GM21717 (cell line): Measurements from ENCODE around the gene STAP2.
"Not testable (repeated sequence)": the region's sequence is repeated elsewhere in the genome, so short reads cannot be mapped to it uniquely, and the experiment has no call there.

Experiments
- ATAC-seq: cut with Tn5 transposase; IDR thresholded peaks from one replicate; pipeline ENCODE4 v1.9.1; 2021; ENCODE audit warnings: mild to moderate bottlenecking, moderate library complexity; ENCODE audit not compliant: unreplicated experiment

STAP2 gene

DNA sequence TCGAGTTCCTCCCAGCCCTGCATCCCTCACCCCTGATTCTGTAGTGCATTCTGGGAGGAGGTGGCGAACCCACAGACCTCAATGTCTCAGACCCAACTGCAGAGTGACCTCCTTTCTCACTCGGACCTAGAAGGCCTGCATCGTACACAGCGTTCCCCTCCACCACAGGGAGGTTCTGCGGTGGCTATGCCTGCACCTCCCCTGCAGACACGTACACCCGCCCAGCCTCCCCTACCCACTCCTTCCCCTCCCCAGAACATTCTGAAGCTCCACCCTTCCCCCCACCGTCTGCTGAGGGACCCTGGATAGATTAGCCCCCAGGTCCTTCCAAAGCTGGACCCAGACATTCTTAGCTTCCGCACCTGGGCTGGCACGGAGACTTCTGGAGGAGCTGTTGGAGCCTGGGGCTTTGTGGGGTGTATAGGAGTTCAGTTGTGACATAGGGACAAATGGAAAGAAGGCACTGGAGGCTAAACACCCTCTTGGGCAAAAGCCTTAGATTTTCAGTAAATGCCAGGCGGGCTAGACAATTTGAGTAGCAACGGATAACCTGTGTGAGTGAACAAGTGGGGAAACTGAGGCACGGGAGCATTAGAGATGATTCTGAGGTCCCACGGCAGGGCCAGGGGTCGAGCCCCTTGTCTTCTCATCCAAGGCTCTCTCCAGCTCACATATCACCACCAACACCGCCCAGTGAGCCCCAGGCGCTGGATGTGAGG, 34.6 kb downstream of the STAP2 start:
- no peak for ATAC-seq

DNA sequence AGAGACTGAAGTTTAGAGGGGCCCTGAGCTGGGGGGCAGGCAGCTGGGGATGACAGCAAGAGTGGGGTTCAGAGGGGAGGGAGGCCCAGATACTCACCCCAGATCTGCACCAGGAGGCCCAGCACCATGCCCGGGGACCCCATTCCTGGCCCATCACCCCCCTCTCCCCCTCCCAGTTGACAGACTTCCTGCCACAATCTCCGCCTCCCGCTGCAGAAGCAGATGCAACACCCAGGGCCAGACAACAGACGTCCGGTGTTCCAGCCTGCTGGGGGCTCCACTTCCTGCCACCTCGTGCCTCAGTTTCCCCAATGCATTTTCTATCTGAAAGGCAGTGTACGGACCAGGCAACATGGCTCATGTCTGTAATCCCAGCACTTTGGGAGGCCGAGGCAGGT, 36.4 kb downstream of the STAP2 start, which contains the start of gene TMIGD2:
TSS of gene TMIGD2 (minus strand) at position 147 of the 398 bp plus-strand sequence. CDS start at position 143, 4 bp downstream.
- no peak for ATAC-seq

DNA sequence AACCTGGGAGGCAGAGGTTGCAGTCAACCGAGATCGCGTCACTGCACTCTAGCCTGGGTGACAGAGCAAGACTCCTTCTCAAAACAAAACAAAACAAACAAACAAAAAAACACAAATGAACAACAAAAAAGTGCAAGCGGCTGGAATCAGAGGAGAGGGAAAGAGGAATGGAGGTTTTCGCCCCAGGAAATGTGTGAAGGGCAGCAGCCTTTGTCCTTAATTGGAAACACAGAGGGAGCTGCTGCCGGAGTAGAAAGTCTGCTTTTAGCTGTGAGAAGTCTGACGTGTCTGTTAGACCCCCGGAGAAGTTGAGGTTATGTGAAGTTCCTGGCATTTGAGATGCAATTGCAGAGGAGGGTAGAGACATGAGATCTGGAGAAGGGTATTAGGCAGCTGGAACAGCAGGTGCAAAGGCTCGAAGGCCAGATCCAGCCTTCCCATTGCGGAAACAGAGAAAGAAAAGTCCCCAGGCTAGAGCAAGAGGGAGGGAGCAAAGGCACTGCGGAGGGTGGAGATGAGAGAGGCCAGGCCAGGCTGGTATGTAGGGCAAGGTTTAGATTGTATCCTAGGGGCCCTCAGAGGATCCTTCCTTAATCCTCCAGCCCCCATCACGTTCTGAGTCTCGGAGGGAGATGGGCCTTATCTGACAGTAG, 36.9 kb downstream of the STAP2 start:
- no peak for ATAC-seq

DNA sequence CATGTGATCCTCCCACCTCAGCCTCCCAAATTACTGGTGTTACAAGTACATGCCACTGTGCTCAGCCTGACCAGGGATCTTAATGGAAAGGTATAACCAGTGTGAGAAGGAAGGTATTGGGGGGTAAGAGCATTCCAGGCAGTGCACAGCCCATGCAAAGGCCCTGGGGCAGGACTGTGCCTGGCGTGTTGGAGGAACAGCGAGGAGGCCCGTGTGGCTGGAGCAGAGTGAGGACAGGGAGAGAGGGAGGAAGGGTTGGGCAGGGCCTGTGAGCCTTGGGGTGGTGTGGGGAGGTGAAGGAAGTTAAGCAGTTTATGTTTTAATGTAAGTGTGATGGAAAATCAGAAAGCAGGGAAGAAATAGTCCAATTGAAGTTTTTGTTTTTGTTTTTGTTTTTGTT, 38.0 kb downstream of the STAP2 start:
- ATAC-seq: no peak

DNA sequence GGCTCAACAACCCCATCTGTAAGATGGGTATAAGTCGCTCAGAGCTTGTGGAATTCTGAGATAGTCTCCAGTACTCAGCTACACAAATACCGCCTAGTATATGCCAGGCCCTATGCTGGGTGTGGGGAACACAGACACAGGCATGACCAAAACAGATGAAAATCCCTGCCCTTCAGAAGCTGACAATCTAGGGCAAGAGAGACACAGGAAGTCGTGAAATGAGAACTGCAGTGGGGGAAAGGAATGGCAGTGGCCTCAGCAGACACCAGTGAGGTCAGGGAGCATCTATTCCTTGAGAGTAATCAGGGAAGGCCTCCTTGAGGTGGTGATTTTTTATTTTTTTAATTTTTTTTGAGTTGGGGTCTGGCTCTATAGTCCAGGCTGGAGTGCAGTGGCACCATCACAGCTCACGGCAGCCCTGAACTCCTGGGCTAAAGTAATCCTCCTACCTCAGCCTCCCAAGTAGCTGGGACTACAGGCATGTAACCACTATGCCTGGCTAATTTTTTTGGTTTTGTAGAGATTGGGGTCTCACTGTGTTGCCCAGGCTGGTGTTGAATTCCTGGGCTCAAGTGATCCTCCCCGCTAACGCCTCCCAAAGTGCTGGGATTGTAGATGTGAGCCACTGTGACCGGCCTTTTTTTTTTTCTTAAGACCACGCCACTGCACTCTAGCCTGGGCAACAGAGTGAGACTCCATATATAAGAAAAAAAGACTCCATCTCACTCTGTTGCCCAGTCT, 39.6 kb downstream of the STAP2 start:
- no peak for ATAC-seq

DNA sequence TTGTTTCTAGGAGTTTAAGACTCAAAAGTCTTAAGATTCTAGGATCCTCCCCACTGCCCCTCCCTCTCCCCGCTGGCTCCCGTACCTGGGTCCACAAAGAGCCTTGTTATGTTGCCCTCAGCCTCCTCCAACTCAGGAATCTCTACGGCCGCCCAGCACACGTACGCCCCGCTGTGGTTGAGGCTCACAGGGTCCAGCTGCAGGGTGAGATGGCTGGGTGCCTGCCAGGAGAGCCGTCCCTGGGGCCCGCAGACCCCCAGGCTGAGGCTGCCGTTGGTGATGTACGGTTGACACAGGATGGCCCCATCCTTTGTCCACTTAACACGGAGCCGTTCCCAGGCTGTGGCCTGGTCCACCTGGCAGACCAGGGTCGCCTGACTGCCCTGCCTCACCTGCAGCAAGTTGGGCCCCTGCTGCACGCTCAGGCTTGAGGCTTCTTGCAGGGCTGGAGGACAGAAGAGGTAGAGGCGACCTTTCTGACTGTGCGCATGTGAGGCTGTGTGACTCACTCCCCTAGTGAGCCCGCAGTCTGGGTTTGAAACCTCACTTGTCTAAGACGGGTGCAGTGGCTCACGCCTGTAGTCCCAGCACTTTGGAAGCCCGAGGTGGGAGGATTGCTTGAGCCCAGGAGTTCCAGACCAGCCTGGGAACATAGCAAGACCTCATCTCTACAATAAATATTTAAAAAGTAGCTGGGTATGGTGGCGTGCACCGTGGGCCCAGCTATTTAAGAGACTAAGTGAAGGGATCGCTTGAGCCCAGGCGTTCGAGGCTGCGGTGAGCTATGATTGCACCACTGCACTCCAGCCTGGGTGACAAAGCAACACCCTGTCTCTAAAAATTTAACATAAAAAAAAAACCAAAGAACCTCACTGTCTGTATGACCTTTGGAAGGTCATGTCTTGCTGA, 40.5 kb downstream of the STAP2 start:
- ATAC-seq: no peak

DNA sequence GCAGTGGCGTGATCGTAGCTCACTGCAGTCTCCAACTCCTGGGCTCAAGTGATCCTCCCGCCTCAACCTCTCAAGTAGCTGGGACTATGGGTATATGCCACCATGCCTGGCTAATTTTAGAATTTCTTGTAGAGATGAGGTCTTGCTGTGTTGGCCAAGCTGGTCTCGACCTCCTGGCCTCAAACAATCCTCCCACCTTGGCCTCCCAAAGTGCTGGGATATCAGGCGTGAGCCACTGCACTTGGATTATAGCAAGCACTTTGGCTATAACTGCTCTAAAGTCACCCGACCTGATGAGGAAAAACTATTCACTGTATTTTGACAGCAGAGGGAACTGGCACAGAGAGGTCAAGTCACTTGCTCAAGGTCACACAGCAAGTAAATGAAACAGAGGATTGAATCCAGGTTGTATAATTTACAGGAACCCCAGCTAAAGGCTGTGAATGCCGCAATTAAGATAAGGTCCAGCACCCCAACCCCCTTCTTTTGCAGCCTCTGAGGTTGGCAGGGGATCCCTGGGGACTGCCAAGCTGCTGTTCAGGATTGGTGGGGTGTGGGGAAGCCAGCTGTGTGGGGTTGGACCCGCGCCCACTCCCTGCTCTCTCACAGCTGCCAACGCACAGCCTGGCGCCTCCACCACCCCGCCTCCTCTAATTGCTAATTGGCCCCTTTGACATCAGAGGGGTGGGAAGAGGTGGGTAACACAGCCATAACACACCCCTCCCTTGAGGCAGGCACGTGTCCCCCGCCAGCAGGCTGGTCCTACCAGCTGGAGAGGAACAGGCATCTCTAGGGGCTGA, 42.5 kb downstream of the STAP2 start:
- no peak for ATAC-seq

DNA sequence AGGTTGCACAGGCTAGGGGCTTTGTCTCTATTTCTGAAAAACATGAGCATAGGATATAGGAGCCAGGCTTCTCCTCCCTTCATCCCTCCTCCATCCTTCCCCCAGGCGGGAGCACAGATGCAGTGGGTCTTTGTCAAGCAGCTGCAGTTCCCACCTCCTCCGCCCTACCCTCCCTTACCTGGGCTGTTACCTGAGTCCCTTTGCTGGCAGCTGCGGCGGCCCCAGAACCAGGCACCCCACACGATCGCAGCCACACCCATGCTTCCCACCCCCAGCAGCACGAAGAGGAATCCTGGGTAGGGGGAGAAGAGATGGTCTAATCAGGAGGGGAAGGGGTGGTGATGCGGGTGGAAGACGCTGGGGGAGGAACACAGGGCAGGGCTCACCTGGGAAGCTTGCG, 44.2 kb downstream of the STAP2 start:
- no peak for ATAC-seq

DNA sequence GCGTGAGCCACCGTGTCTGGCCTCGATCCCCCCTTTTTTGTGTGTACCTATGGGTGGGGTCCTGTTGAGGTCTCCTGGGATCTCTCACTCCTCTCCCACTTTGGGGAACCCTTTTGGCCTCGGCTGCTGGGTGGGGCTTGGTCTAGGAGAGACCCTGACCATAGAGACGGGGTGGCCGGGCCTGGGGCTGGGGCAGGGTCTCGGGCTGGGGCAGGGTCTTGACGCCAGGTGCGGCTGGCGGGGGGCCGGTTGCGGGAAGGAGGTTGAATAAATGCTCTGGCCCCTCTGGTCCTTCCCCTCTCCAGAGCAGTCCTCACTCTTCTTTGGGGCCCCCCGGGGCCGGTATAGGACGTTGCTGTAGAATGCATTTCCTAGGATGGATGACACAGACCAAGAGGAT, 46.1 kb downstream of the STAP2 start:
- no peak for ATAC-seq

DNA sequence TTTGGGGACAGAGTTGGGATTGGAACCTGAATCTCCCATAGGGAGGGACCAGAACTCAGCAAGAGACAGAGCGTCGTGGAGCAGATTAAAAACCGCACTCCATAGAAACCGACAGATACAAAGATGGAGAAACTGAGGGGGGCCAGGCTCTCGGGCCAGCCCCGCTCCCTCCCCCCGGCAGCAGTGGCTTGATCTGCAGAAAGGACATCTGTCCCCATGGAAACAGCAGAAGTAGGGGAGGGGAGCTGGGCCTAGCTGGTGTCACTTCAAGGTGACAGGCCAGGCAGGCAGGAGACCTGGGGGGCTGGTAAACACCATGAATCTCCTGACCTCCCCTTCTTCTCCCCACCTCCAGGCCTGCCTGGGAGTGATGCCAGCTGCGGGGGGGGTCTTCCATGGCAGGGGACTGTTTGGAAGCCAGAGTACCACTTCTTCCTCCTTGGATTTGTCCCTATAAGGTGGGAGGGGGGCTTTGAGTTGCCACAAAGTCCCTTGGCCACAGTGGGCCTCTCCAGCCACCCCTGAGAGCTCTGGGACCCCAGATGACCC, 47.4 kb downstream of the STAP2 start:
- ATAC-seq: no peak

DNA sequence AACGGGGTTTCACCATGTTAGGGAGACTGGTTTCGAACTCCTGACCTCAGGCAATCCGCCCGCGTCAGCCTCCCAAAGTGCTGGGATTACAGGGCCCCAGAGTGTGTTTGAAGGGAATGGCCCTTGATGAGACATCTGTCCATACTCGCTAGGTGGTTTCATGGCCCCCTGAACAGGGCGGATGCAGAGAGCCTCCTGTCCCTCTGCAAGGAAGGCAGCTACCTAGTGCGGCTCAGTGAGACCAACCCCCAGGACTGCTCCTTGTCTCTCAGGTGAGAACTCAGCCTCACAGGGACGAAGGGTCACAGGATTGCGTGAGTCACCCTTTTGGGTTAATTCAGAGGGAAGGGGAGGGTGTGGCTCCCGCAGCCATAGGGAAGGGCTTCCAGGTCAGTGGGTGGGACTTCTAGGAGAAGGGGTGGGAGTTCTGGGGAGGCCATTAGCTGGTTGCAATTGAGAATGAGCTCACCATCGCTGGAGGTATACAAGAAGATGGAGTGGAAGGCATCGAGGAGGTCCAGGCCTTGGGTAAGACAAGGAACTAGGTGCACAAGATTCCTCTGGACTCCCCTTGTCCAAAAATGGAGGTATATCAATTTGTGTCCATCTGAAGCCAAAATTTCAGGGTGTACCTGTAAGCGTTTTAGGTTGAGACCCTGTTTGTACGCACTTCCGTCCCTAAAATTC, 50.4 kb downstream of the STAP2 start:
- ATAC-seq: no peak

DNA sequence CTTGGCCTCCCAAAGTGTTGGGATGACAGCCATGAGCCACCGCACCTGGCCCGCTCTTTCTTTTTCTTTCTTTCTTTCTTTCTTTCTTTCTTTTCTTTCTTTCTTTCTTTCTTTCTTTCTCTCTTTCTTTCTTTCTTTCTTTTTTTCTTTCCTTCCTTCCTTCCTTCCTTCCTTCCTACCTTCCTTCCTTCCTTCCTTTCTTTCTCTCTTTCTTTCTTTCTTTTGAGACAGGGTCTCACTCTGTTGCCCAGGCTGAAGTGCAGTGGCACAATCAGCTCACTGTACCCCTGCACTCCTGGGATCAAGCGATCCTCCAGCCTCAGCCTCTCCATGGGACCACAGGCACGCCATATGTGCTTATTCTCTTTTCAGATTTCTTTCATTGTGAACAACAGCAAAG, 52.5 kb downstream of the STAP2 start:
- not testable (repeated sequence) for ATAC-seq

DNA sequence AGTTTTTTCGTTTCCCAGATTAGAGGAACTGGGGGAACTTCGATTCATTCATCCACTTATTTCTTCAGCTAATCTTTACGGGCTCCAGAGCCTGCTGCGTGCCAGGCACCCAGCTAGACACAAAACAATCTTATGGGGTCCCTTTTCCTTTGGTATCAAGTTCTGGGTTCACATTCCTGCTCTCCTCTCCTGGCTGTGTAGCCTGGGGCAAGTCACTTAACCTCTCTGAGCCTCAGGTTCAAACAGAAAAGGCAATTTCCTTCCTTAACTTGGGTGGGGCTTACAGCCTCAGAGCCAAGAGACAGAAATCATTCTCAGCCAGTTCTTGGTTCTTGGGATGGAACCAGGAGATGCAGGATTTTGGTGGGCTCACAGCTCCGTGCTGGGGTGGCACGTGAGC, 53.7 kb downstream of the STAP2 start:
- ATAC-seq: no peak

DNA sequence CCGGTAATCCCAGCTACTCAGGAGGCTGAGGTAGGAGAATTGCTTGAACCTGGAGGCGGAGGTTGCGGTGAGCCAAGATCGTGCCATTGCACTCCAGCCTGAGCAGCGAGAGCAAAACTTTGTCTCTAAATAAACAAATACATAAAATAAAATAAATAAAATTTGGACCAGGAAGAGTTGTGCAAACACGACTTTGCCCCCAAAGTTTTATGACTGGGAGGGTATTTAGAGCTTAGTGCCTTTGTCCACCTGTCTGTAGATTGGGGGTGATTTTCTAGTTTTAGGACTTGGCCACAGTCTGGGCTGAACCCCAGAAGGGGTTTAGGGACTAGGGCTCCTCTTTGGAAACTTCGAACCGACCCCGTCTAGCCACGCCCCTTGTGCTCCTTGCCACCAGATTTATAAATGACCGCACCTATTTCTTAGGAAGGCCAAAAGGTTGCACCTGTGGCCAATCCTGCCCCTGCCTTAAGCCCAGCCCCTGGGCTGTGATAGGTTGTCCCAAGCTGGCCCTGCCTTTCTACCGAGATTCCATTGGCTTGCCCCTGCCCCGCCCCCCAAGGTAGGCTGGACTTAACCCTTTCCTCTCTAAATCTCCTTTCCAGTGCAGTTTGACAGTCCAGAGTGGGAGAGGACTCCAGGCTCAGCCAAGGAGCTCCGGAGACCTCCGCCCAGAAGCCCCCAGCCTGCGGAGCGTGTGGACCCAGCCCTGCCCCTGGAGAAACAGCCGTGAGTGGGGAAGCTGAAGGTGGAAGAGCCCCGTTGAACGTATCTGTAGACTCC, 54.3 kb downstream of the STAP2 start:
- ATAC-seq: no peak

DNA sequence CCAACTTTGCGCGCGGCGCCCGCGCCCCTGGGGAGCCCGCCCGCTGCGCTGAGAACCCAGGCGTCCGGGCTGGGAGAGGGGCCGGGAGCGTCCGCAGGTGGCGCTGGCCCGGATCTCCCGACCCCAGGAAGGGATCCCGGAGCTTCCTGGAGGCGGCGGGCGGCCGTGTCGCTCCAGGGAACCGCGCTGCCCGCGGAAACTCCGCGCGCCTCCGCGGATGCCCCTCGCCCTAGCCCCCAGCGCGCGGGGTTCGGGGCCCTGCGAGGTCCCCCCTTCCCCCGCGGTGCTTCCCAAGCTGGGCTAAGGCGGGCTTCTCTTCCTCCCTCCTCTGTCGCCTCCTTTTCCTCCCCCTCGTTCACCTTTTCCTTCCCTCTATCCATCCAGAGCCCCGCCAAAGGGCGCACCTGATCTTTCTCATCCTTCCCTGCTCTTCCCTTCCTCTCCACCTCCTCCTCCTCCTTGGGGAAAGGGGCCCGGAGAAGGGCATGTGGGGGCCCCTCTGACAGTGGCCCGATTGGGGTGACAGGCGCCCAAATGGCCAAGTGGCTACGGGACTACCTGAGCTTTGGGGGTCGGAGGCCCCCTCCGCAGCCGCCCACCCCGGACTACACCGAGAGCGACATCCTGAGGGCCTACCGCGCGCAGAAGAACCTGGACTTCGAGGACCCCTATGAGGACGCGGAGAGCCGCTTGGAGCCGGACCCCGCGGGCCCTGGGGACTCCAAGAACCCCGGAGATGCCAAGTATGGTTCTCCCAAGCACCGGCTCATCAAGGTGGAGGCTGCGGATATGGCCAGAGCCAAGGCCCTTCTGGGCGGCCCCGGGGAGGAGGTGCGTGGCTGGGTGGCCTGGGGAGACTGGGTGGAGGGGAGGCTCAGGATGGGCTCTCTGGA, 58.9 kb downstream of the STAP2 start:
- no peak for ATAC-seq

DNA sequence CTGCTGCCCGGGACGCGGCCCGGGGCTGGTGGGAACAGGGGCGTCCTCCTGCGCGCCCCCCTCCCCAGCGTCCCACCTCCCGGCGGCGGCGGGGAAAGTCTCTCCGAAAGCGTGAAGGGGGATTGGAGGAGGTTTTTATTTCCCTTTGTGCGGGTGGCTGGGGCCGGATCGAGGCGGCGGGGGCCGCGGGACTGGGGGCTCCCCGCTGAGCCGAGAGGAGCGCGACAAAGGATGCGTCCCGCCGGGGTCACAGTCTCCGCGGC, 59.4 kb downstream of the STAP2 start:
- ATAC-seq: no peak

DNA sequence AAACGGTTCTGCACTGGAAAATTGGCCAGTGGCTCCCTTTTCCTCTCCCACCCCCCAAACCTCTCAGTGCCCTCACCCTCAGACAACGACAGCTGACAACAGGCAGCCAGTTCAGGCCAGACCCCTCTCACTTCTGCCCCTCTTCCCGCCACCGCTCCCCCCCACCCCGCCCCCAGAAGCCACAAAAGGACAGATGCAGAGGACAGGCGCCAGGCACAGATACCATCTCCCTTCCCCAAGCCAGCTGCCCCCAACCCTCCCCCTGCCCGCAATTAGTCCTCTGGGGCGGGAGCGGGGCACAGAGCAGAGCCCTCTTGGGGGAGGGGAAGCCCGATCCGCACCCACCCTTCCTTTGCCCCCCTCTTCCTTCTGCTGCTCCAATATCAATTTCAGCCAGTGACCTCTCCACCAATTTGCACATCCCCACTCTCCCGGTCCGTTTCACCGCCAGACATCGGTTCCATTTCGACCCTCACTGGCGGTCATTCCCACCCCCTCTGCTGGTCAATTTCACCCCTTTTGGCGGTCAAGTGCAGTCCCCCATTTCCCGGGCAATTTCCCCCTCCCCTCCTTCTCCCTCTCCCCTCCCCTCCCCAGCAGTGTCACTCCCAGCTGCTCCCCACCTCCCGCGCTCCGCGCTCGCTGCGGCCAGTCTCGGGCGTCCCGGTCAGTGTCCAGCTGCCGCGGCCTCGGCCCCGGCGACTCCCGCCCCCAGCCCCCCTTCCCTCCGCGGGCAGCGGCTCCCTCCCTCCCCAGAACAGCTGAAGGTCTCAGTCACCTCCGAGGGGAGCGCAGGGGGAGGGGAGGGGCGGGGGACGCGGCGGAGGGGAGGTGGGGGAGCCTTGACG, 60.0 kb downstream of the STAP2 start, which contains the start of gene SHD:
TSS of gene SHD (plus strand) at position 848 of the 848 bp plus-strand sequence. CDS start 798 bp downstream, outside the sequence.
- no peak for ATAC-seq
